ENCODE results near the gene IQGAP2.

Gene IQGAP2

DNA sequence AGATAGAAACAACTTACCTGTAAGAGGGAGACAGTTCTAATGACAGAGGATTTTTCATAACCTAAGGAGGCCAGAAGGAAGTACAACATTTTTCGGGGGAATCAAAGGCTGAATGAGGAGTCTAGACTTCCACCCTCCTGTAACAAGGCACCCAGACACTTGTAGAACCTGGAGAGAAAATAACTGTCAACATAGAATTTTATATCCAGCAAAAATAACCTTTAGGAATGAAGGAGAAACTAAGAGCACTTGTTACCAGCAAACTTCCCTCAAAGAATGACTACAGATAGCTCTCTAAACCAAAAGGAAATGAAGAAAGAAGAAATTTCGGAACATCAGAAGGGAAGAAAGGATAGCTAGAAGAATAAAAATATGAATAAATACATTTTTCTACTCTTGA is 246.1 kb downstream of the IQGAP2 start:
- Histone ChIP-seq H3F3A (ENCODE audit: control insufficient read depth, insufficient read depth) (no peaks in the 10 kb centered on the region), H3K27me3 (ENCODE audit: control insufficient read depth, low read length) (no peaks in the 10 kb centered on the region), H4K20me1 (ENCODE audit: control insufficient read depth, insufficient read depth, low read depth, low read length) (no peaks in the 10 kb centered on the region), H3K4me3 (ENCODE audit: low read length) (no peak overlapping the region), H3K4me1 (ENCODE audit: control insufficient read depth, low read length) (peaks cover 9% of the 10 kb centered on the region), H3K79me2 (ENCODE audit: control insufficient read depth, low read length) (no peaks in the 10 kb centered on the region), H3K4me2 (ENCODE audit: low read length) (no peak overlapping the region), H3K9me3 (ENCODE audit: control insufficient read depth, insufficient read depth, low read length) (peaks cover 18% of the 10 kb centered on the region), H3K36me3 (ENCODE audit: control insufficient read depth, low read length) (peaks cover 16% of the 10 kb centered on the region), H3K27ac (ENCODE audit: low read depth, low read length) (no peak overlapping the region), H3K9me2 (replicated peaks; ENCODE audit: control insufficient read depth, low read length) (no peaks in the 10 kb centered on the region)
- no peak for TF ChIP-seq EZH2phosphoT487 (IDR thresholded peaks at IDR 0.05; ENCODE audit: borderline replicate concordance, low read length)
- TF ChIP-seq, protein P1, sequence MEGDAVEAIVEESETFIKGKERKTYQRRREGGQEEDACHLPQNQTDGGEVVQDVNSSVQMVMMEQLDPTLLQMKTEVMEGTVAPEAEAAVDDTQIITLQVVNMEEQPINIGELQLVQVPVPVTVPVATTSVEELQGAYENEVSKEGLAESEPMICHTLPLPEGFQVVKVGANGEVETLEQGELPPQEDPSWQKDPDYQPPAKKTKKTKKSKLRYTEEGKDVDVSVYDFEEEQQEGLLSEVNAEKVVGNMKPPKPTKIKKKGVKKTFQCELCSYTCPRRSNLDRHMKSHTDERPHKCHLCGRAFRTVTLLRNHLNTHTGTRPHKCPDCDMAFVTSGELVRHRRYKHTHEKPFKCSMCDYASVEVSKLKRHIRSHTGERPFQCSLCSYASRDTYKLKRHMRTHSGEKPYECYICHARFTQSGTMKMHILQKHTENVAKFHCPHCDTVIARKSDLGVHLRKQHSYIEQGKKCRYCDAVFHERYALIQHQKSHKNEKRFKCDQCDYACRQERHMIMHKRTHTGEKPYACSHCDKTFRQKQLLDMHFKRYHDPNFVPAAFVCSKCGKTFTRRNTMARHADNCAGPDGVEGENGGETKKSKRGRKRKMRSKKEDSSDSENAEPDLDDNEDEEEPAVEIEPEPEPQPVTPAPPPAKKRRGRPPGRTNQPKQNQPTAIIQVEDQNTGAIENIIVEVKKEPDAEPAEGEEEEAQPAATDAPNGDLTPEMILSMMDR (IDR thresholded peaks at IDR 0.05; ENCODE audit: low read depth, low read length, poor library complexity, severe bottlenecking) = no peak

DNA sequence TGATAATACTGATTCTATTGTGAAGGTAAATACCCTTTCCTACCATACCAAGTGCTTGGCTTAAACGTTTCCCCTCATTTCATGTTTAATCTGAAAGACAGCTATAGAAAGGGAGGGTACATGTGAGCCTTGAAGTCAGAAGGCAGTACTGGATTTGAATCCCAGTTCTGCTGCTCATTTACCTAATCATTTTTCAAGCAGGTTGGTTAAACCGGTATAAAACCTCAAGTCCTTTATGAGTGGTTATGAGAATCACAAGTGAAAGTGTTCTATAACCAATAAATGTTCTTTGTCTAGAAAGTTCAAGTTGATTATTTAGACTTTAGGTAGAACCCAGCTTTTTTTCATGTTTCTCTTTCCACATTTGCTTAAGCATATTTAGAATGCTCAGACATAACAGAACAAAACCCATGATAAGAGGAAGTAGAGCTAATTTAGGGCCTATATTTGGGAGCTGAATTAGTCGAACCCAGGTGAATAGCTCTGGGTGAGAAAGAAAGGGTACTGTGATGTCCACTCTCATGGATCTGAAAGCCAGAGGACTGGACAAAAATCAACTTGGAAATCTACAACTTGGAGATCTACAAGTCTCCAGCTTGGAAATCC is 249.8 kb downstream of the IQGAP2 start:
- Histone ChIP-seq H3K79me2 (ENCODE audit: control insufficient read depth, low read length) (no peaks in the 10 kb centered on the region), H3K4me2 (ENCODE audit: low read length) (no peak overlapping the region), H3F3A (ENCODE audit: control insufficient read depth, insufficient read depth) (no peaks in the 10 kb centered on the region), H3K4me1 (ENCODE audit: control insufficient read depth, low read length) (peaks cover 9% of the 10 kb centered on the region), H3K9me2 (replicated peaks; ENCODE audit: control insufficient read depth, low read length) (no peaks in the 10 kb centered on the region), H3K27ac (ENCODE audit: low read depth, low read length) (no peak overlapping the region), H3K27me3 (ENCODE audit: control insufficient read depth, low read length) (no peaks in the 10 kb centered on the region), H3K9me3 (ENCODE audit: control insufficient read depth, insufficient read depth, low read length) (peaks cover 18% of the 10 kb centered on the region), H3K36me3 (ENCODE audit: control insufficient read depth, low read length) (peaks cover 16% of the 10 kb centered on the region), H3K4me3 (ENCODE audit: low read length) (no peak overlapping the region), H4K20me1 (ENCODE audit: control insufficient read depth, insufficient read depth, low read depth, low read length) (no peaks in the 10 kb centered on the region)
- no peak for TF ChIP-seq EZH2phosphoT487 (IDR thresholded peaks at IDR 0.05; ENCODE audit: borderline replicate concordance, low read length)
- TF ChIP-seq, protein P1 (IDR thresholded peaks at IDR 0.05; ENCODE audit: low read depth, low read length, poor library complexity, severe bottlenecking) = no peak

DNA sequence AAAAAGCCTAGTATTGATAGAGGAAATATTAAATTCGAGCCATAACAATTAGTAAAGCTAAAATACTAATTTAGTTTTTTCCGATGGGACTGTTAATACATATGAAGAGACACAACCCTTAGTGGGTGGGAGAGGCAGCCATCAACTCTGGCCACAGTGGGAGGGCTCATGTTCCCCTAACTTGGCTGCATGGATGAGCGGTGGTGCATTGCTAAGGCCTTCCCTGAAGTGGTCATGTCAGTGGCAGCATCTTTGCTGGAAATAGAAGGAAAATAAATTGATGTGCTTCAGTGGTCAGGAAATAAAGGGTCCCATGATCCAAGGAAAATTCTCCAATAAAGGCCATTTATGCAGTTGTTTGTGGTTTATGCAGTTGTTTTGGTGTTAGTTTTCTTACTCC is 254.0 kb downstream of the IQGAP2 start:
- H3F3A ChIP-seq (ENCODE audit: control insufficient read depth, insufficient read depth) = no peaks in the 10 kb centered on the region
- no peak for TF ChIP-seq EZH2phosphoT487 (IDR thresholded peaks at IDR 0.05; ENCODE audit: borderline replicate concordance, low read length)
- TF ChIP-seq, protein P1 (IDR thresholded peaks at IDR 0.05; ENCODE audit: low read depth, low read length, poor library complexity, severe bottlenecking) = no peak
- H3K79me2 ChIP-seq (ENCODE audit: control insufficient read depth, low read length) = no peaks in the 10 kb centered on the region
- no peak overlapping the region for H3K4me2 ChIP-seq (ENCODE audit: low read length)
- no peaks in the 10 kb centered on the region for H4K20me1 ChIP-seq (ENCODE audit: control insufficient read depth, insufficient read depth, low read depth, low read length)
- H3K4me1 ChIP-seq (ENCODE audit: control insufficient read depth, low read length) = peaks cover 9% of the 10 kb centered on the region
- H3K9me2 ChIP-seq (replicated peaks; ENCODE audit: control insufficient read depth, low read length) = no peaks in the 10 kb centered on the region
- H3K27me3 ChIP-seq (ENCODE audit: control insufficient read depth, low read length) = no peaks in the 10 kb centered on the region
- H3K9me3 ChIP-seq (ENCODE audit: control insufficient read depth, insufficient read depth, low read length) = no peaks in the 10 kb centered on the region
- H3K36me3 ChIP-seq (ENCODE audit: control insufficient read depth, low read length) = peaks cover 21% of the 10 kb centered on the region
- H3K4me3 ChIP-seq (ENCODE audit: low read length) = no peak overlapping the region
- H3K27ac ChIP-seq (ENCODE audit: low read depth, low read length) = no peak overlapping the region

All from DOHH2 (cell line).